ENCODE measurements around the gene CHST3.

CHST3 gene

DNA sequence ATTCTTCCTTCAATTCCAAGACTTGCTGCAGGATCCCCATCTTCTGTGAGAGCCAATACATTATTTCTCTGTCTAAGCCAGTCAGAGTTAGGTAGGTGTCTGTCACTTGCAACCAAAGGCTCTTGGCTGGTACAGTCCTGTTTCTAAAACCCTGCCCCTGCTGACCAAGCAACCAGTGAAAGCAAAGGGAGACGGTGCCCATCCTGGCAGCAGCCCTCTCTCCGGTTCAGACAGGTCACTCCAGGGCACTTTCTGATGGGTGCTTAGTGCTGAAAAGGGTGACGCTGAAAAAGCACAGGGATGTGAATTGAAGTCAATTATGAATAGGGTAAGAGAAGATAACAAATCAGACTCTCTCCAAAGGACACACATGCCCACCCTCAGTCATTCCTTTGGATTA, 86.7 kb downstream of the CHST3 start:
- no peak for TF ChIP-seq CTCF (IDR thresholded peaks at IDR 0.05; ENCODE audit: low read depth, low read length, missing control alignments)
- no peak overlapping the region for H3K4me3 ChIP-seq (ENCODE audit: low read depth, low read length)
- DNase-seq (ENCODE audit: low read depth): no peak

GRCh38 chr10:72053690-72054089, 89.5 kb downstream of the CHST3 start:
- H3K4me3 ChIP-seq (ENCODE audit: low read depth, low read length): no peak overlapping the region
- no peak for TF ChIP-seq CTCF (IDR thresholded peaks at IDR 0.05; ENCODE audit: low read depth, low read length, missing control alignments)
- DNase-seq (ENCODE audit: low read depth): no peak

GRCh38 chr10:72056113-72056512, 91.9 kb downstream of the CHST3 start:
- no peak overlapping the region for H3K4me3 ChIP-seq (ENCODE audit: low read depth, low read length)
- no peak for TF ChIP-seq CTCF (IDR thresholded peaks at IDR 0.05; ENCODE audit: low read depth, low read length, missing control alignments)
- no peak for DNase-seq (ENCODE audit: low read depth)

DNA sequence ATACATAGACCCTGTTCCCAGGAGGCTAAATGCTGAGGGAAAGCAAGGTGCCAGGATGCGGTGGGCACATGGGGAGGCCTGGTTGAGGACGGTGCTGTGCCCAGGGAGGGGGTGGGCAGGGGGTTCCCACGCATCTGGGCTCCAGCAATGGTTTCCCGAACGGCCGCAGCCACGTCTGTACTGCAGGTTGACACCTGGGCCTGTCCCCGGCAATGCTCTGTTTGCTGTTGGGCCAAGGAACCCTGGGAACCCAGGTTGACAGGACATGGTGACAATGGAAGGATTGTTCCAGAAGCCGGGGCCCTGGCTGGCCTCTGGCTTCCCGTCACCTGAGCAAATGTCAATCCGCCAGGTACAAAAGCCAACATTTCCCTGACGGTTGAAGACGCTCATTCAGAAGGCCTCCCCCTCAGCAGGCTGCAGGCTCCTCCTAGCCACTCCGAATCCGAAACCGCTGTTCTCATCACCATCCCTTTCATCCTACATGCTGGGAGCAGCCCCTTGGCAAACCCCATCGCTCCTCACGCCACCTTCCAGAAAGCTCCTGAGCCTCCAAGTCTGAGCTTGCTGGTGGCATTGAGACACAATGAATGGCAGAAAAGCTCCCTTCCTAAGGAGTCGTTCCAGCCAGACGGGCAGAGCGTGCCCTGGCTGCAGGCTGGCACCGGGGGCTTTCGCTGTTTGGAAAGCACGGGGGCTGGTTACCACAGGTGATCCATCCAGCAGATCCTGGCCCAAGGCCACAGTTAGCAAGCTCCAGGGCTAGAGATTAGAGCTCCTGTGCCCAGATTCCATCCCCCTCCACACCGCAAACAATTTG, 92.9 kb downstream of the CHST3 start:
- no peak overlapping the region for H3K4me3 ChIP-seq (ENCODE audit: low read depth, low read length)
- TF ChIP-seq CTCF (IDR thresholded peaks at IDR 0.05; ENCODE audit: low read depth, low read length, missing control alignments): no peak
- no peak for DNase-seq (ENCODE audit: low read depth)

DNA sequence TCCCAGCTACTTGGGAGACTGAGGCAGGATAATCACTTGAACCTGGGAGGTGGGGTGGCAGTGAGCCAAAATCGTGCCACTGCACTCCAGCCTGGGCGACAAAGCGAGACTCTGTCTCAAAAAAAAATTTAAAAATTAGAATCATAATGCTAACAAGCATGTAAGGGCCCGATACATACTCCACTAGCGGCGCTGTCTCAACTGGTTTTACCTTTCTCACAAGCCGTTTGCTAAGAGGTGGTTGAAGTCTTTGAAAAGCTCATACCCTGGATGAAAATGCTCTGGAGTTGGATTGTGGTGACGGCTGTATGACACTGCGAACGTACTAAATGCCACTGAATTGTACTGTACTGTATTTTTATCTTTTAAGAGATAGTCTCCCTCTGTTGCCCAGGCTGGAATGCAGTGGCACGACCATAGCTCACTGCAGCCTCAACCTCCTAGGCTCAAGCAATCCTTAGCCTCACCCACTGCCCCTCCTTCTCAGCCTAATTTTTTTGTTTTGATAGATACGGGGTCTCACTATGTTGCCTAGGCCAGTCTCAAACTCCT, 94.2 kb downstream of the CHST3 start:
- no peak for DNase-seq (ENCODE audit: low read depth)
- no peak for TF ChIP-seq CTCF (IDR thresholded peaks at IDR 0.05; ENCODE audit: low read depth, low read length, missing control alignments)

GRCh38 chr10:72058989-72059842, 95.0 kb downstream of the CHST3 start:
- DNase-seq (ENCODE audit: low read depth): no peak
- no peak overlapping the region for H3K4me3 ChIP-seq (ENCODE audit: low read depth, low read length)
- no peak for TF ChIP-seq CTCF (IDR thresholded peaks at IDR 0.05; ENCODE audit: low read depth, low read length, missing control alignments)

More for the DNA sequence above, 94.2 kb downstream of the CHST3 start:
- H3K4me3 ChIP-seq (ENCODE audit: low read depth, low read length): no peak overlapping the region
